OCI-LY1 (cell line): ENCODE data around the gene UNC119B.

Experiments used
- EZH2 ChIP-seq: fragments of 200-600 bp; sonication (generic), shearing (Covaris generic); IDR thresholded peaks from 2 replicates; pipeline ENCODE4 v1.8.0; 2017; ENCODE audit warnings: borderline replicate concordance, mixed run types, mild to moderate bottlenecking, antibody characterized with exemption, low read length, moderate library complexity, mixed read lengths
- TF ChIP-seq, protein P1 (sequence below): fragments of 200-600 bp; sonication (generic), shearing (Covaris generic); IDR thresholded peaks from 2 replicates; pipeline ENCODE4 v1.5.1; 2017; ENCODE audit warnings: mild to moderate bottlenecking, antibody characterized with exemption, low read length, moderate library complexity, mixed read lengths

DNA sequence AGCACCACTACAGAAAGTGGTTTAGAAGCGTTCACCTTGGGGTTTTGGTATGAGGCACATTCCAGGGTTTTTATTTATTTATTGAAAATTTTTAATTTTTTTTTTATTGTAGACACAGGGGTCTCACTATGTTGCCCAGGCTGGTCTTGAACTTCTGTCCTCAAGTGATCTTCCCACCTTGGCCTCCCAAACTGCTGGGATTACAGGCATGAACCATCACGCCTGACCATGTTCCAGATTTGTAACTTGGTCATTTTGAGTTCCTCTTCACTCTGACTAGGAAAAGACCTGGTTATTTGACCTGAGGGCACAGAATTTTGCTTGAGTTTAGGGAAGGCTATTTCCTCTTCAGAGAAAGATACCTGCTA is 20.2 kb upstream of the UNC119B start:
- TF ChIP-seq, protein P1, sequence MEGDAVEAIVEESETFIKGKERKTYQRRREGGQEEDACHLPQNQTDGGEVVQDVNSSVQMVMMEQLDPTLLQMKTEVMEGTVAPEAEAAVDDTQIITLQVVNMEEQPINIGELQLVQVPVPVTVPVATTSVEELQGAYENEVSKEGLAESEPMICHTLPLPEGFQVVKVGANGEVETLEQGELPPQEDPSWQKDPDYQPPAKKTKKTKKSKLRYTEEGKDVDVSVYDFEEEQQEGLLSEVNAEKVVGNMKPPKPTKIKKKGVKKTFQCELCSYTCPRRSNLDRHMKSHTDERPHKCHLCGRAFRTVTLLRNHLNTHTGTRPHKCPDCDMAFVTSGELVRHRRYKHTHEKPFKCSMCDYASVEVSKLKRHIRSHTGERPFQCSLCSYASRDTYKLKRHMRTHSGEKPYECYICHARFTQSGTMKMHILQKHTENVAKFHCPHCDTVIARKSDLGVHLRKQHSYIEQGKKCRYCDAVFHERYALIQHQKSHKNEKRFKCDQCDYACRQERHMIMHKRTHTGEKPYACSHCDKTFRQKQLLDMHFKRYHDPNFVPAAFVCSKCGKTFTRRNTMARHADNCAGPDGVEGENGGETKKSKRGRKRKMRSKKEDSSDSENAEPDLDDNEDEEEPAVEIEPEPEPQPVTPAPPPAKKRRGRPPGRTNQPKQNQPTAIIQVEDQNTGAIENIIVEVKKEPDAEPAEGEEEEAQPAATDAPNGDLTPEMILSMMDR = no peak
- no peak for TF ChIP-seq EZH2
